Spleen (tissue), 11 donors: Measurements from ENCODE around the gene PNLDC1. TPM values are rescaled to one million over a fixed set of nuclear protein-coding genes. Genes with fewer than 3 reads are reported as not detected.
"Not testable (repeated sequence)": the region's sequence is repeated elsewhere in the genome, so short reads cannot be mapped to it uniquely, and the experiment has no call there.

Experiments used
- DNase-seq: peaks from one replicate; pipeline ENCODE4 v3.0.0-alpha.2; 2020
- H3K27ac ChIP-seq, 8 donors: fragments of 200-600 bp; sonication (generic) in 7 of 8; 1 replicate in 4 of 8; 2 replicates in 4 of 8; pipeline versions ENCODE4 v1.5.0 to v1.8.0; 2016 to 2021; ENCODE audit warnings: inconsistent platforms in 4 of 8, mild to moderate bottlenecking in 4 of 8, moderate library complexity in 1 of 8
- H3K27me3 ChIP-seq, 7 donors: fragments of 200-600 bp; sonication (generic) in 6 of 7; replicated peaks in 1 of 7; 1 replicate in 4 of 7; 2 replicates in 3 of 7; pipeline versions ENCODE4 v1.5.0 to v1.8.0; 2016 to 2021; ENCODE audit warnings: inconsistent platforms in 3 of 7, mild to moderate bottlenecking in 1 of 7
- H3K36me3 ChIP-seq, 6 donors: fragments of 200-600 bp; sonication (generic) in 5 of 6; 1 replicate in 4 of 6; 2 replicates in 2 of 6; pipeline versions ENCODE4 v1.5.0 to v1.8.0; 2016 to 2021; ENCODE audit warnings: inconsistent platforms in 2 of 6
- H3K4me1 ChIP-seq, 6 donors: fragments of 200-600 bp; sonication (generic) in 5 of 6; 1 replicate in 3 of 6; 2 replicates in 3 of 6; pipeline versions ENCODE4 v1.5.0 to v1.8.0; 2016 to 2021; ENCODE audit warnings: inconsistent platforms in 3 of 6
- H3K4me3 ChIP-seq, 8 donors: fragments of 200-600 bp; sonication (generic) in 7 of 8; 1 replicate in 4 of 8; 2 replicates in 4 of 8; pipeline versions ENCODE4 v1.5.0 to v1.8.0; 2016 to 2021; ENCODE audit warnings: inconsistent platforms in 4 of 8, mild to moderate bottlenecking in 4 of 8, moderate library complexity in 2 of 8
- H3K9me3 ChIP-seq, 8 donors: fragments of 200-600 bp; sonication (generic) in 7 of 8; 1 replicate in 4 of 8; 2 replicates in 4 of 8; pipeline versions ENCODE4 v1.5.0 to v1.8.0; 2016 to 2021; ENCODE audit warnings: inconsistent platforms in 4 of 8
- POLR2A ChIP-seq, 3 donors: fragments of 450-650 bp; IDR thresholded peaks; one replicate each; pipeline ENCODE4 v1.5.1; 2017; ENCODE audit warnings: antibody characterized with exemption in 3 of 3, mild to moderate bottlenecking in 1 of 3
- POLR2AphosphoS5 ChIP-seq, 3 donors: sonication (generic); formaldehyde crosslinking; IDR thresholded peaks; one replicate each; pipeline ENCODE4 v1.5.1; 2017; ENCODE audit warnings: antibody characterized with exemption in 3 of 3
- WGBS, 5 donors: extraction: QIAGEN DNeasy Blood & Tissue Kit in 3 of 5; methylation state at CpG; one replicate each; pipeline versions ENCODE4 v1.1.5 to v1.1.7; 2013 to 2018; 5-methylcytosine and 5-hydroxymethylcytosine counted together
- intact Hi-C: fragments of 100-400 bp; cut with DNase I; formaldehyde crosslinking; loops from one replicate; pipeline ENCODE4 v1.15.0; 2023; ENCODE audit warnings: low total_unique reads
- polyA plus RNA-seq, 3 donors: library from polyadenylated mRNA; stranded (reverse); fragments of 200-250 nt; gene quantifications; one replicate each; pipeline ENCODE4 v1.2.1, GENCODE V29; 2013
- total RNA-seq, 7 donors: library from RNA; depleted of rRNA in 3 of 7; stranded (reverse); fragments of >200 nt in 3 of 7; fragmentation: NEBNext Ultra II Directional in 4 of 7; extraction: Animal tissue kit (Norgen Biotek cat#: 25700) in 4 of 7; gene quantifications; one replicate each; pipeline versions ENCODE4 v1.1.0 to v1.2.1, GENCODE V29; 2016 to 2021
- TF ChIP-seq, protein P1 (sequence below), 11 experiments: fragments of 200-600 bp in 7 of 11; fragments of 450-650 bp in 4 of 11; sonication (generic) in 4 of 11; IDR thresholded peaks in 8 of 11; conservative IDR thresholded peaks in 3 of 11; 1 replicate in 7 of 11; 2 replicates in 4 of 11; pipeline versions ENCODE4 v1.4.0 to v1.8.0; 2016 to 2021; ENCODE audit warnings: antibody characterized with exemption in 11 of 11, inconsistent platforms in 4 of 11, mild to moderate bottlenecking in 1 of 11
- donor health status: healthy with polysubstance abuse.
- donor health status: DM: no; HTN: no; CAD: no; lungs with moderate emphysema.
- donor health status: DM: no; HTN: no; CAD: no.
- donor health status: Bipolar disorder and iron deficiency.
- donor health status: healthy.
- donor health status: DM: no; HTN: no; CAD: no.
- donor health status: DM: yes; HTN: yes; CAD: no.

The PNLDC1 gene
- total and polyA plus RNA-seq, 10 donors, result 0.11 to 1.2 (median 0.32) TPM; not detected in 6

DNA sequence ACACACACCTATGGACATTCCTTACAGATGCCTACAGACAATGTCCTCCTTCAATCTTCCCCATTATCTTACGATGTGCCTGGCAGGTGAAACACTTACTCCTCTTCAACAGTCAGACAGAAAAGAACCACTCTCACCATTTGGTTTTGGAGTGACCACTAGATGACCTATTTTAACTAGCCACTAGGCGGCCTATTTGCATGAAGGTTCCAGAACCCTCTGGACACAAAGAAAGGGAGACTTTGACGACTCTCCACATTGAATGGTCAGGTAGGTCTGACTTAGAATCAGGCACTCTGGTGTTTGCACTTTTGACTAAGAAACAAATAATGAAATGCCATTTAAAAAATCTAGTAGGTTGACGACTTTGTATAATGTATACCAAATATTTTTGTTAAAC is 42.0 kb downstream of the PNLDC1 start:
- TF ChIP-seq, protein P1, sequence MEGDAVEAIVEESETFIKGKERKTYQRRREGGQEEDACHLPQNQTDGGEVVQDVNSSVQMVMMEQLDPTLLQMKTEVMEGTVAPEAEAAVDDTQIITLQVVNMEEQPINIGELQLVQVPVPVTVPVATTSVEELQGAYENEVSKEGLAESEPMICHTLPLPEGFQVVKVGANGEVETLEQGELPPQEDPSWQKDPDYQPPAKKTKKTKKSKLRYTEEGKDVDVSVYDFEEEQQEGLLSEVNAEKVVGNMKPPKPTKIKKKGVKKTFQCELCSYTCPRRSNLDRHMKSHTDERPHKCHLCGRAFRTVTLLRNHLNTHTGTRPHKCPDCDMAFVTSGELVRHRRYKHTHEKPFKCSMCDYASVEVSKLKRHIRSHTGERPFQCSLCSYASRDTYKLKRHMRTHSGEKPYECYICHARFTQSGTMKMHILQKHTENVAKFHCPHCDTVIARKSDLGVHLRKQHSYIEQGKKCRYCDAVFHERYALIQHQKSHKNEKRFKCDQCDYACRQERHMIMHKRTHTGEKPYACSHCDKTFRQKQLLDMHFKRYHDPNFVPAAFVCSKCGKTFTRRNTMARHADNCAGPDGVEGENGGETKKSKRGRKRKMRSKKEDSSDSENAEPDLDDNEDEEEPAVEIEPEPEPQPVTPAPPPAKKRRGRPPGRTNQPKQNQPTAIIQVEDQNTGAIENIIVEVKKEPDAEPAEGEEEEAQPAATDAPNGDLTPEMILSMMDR (IDR thresholded peaks at IDR 0.05 in 8 of 11, conservative IDR thresholded peaks at IDR 0.05 in 3 of 11), result no peak
- TF ChIP-seq POLR2AphosphoS5 (IDR thresholded peaks at IDR 0.05) (no peak), POLR2A (IDR thresholded peaks at IDR 0.05) (no peak)
- Histone ChIP-seq H3K9me3 (no peaks in the 10 kb centered on the region), H3K4me3 (no peak overlapping the region), H3K27me3 (peaks cover 0 to 4% (median 0%) of the 10 kb centered on the region in 7 donors), H3K36me3 (no peaks in the 10 kb centered on the region), H3K27ac (no peak overlapping the region), H3K4me1 (no peaks in the 10 kb centered on the region)
- intact Hi-C loops, result no loop called here
- no peak for DNase-seq
- 81 to 89% (median 86%) methylated on average over 4 of the region's 4 CpGs for WGBS, 5 donors

DNA sequence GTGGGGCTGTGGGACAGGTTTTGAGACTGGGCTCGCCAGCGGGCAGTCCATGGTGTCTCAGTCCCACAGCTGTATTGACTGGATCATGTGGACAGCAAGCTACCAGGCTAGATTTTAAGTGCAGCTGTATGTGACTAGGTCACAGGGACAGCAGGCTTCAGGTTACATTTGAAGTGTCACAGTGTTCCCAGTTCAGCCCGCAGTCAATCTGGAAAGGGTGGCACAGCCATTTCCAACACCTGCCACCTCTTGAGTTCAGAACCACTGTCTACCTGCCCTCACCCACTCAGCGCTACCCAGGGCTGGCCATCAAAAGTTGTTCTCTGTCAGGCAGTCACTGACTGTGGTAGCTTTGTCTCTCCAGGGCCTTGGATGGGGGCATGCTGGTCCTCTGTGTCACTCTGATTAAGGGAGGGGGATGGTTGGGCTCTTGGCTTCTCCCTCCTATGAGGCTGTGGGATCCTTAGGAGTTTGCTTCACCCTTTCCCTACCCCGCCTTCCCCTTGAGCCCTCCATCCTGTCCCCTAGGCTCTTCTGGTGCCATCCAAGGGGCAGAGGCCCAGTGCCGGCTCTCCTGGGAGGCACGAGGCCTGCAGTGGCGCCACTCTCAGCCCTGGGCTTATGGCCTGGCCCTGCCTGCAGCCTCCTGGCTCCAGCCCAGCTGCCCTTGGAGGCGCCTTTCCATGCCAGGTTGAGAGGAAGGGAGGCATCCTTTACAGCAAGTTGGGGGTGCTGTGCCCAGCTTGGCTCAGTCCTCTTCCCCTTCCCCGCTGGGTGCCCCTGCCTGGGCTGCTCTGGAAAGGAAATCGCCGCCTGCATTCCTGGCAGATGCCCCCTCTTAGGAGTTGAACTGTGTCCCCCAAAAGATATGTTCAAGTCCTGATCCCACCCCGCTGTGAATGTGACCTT is 44.9 kb downstream of the PNLDC1 start:
- WGBS, 5 donors, result 77 to 90% (median 86%) methylated on average over 9 to 13 of the region's 13 CpGs
- no peak overlapping the region for H3K27ac ChIP-seq

GRCh38 chr6:159848552-159848951 is 48.5 kb downstream of the PNLDC1 start:
- WGBS, 5 donors, result 90 to 96% (median 92%) methylated on average over 4 to 5 of the region's 5 CpGs
- intact Hi-C loops, H3K27me3 ChIP-seq, DNase-seq, H3K4me3 ChIP-seq, H3K36me3 ChIP-seq, H3K4me1 ChIP-seq, H3K27ac ChIP-seq: not testable (repeated sequence)
- peaks cover 0 to 21% (median 14%) of the 10 kb centered on the region in 8 donors for H3K9me3 ChIP-seq

More for the DNA sequence above, 44.9 kb downstream of the PNLDC1 start:
- TF ChIP-seq POLR2AphosphoS5 (IDR thresholded peaks at IDR 0.05), result no peak
- TF ChIP-seq POLR2A (IDR thresholded peaks at IDR 0.05), result no peak
- TF ChIP-seq, protein P1 (IDR thresholded peaks at IDR 0.05 in 8 of 11, conservative IDR thresholded peaks at IDR 0.05 in 3 of 11), result no peak
- peaks cover 0 to 21% (median 14%) of the 10 kb centered on the region in 8 donors for H3K9me3 ChIP-seq
- no peaks in the 10 kb centered on the region for H3K27me3 ChIP-seq
- intact Hi-C loops, result no loop called here
- no peaks in the 10 kb centered on the region for H3K4me1 ChIP-seq
- H3K4me3 ChIP-seq, result no peak overlapping the region
- no peaks in the 10 kb centered on the region for H3K36me3 ChIP-seq
- no peak for DNase-seq

DNA sequence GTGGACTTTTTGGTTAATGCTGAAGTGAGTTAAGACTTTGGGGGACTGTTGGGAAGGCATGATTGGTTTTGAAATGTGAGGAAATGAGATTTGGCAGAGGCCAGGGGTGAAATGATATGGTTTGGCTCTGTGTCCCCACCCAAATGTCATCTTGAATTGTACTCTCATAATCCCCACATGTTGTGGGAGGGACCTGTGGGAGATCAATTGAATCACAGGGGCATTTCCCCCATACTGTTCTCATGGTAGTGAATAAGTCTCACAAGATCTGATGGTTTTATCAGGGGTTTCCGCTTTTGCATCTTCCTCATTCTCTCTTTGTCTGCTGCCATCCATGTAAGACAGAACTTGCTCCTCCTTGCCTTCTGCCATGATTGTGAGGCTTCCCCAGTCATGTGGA is 49.8 kb downstream of the PNLDC1 start:
- H3K27me3 ChIP-seq, H3K4me3 ChIP-seq, DNase-seq, H3K36me3 ChIP-seq, intact Hi-C loops, H3K27ac ChIP-seq, H3K4me1 ChIP-seq: not testable (repeated sequence)
- H3K9me3 ChIP-seq, result peaks cover 0 to 21% (median 14%) of the 10 kb centered on the region in 8 donors
- 85 to 95% (median 90%) methylated on average over 1 of the region's 1 CpG for WGBS, 5 donors

GRCh38 chr6:159852877-159853276 is 52.8 kb downstream of the PNLDC1 start:
- peaks cover 0 to 4% (median 0%) of the 10 kb centered on the region in 6 donors for H3K4me1 ChIP-seq
- no peak overlapping the region for H3K4me3 ChIP-seq
- H3K27me3 ChIP-seq, result no peaks in the 10 kb centered on the region
- H3K27ac ChIP-seq, result no peak overlapping the region
- no peak for TF ChIP-seq POLR2AphosphoS5 (IDR thresholded peaks at IDR 0.05)
- TF ChIP-seq, protein P1 (IDR thresholded peaks at IDR 0.05 in 8 of 11, conservative IDR thresholded peaks at IDR 0.05 in 3 of 11), result peak in 1 of 11 experiments; percentile 10
- no peak for TF ChIP-seq POLR2A (IDR thresholded peaks at IDR 0.05)
- DNase-seq, result no peak
- WGBS, 5 donors, result 43 to 61% (median 48%) methylated on average over 6 of the region's 6 CpGs
- intact Hi-C loops, result no loop called here
- no peaks in the 10 kb centered on the region for H3K36me3 ChIP-seq
- H3K9me3 ChIP-seq, result peaks cover 0 to 28% (median 19%) of the 10 kb centered on the region in 8 donors
